ENCODE results near the gene SLC6A13.

- TF ChIP-seq PATZ1 (CRISPR knock-in tag; IDR thresholded peaks at IDR 0.05; ENCODE audit: borderline replicate concordance) (no peak), TCF4 (CRISPR knock-in tag; IDR thresholded peaks at IDR 0.05; ENCODE audit: borderline replicate concordance) (no peak), POU6F1 (CRISPR knock-in tag; IDR thresholded peaks at IDR 0.05; ENCODE audit: borderline replicate concordance, low read depth) (no peak), ZFP30 (CRISPR knock-in tag; IDR thresholded peaks at IDR 0.05) (no peak), TOX (CRISPR knock-in tag; IDR thresholded peaks at IDR 0.05; ENCODE audit: borderline replicate concordance) (no peak), ZC3H10 (CRISPR knock-in tag; IDR thresholded peaks at IDR 0.05) (no peak), BACH2 (CRISPR knock-in tag; IDR thresholded peaks at IDR 0.05; ENCODE audit: borderline replicate concordance) (no peak), ZFP3 (CRISPR knock-in tag; IDR thresholded peaks at IDR 0.05) (no peak), CREB5 (CRISPR knock-in tag; IDR thresholded peaks at IDR 0.05; ENCODE audit: low read depth) (no peak), CSDC2 (CRISPR knock-in tag; IDR thresholded peaks at IDR 0.05) (no peak), TSHZ2 (CRISPR knock-in tag; IDR thresholded peaks at IDR 0.05) (no peak), RARB (CRISPR knock-in tag; IDR thresholded peaks at IDR 0.05) (no peak), ISL1 (CRISPR knock-in tag; IDR thresholded peaks at IDR 0.05) (no peak), OSR1 (CRISPR knock-in tag; IDR thresholded peaks at IDR 0.05) (no peak)
Measured at GRCh38 chr12:230925-231671, 31.5 kb downstream of the SLC6A13 start.

Measured in SK-N-SH treated with all-trans-retinoic acid at 6 μM for 48 hours (cell line).